GM18867 (cell line): ENCODE data around the gene PDK1.
A peak's percentile ranks its signal among the peaks of the same experiment; 100 is the strongest.

Experiments
- ATAC-seq: cut with Tn5 transposase; IDR thresholded peaks from one replicate; pipeline ENCODE4 v1.9.1; 2021; ENCODE audit warnings: mild to moderate bottlenecking, moderate library complexity; ENCODE audit not compliant: unreplicated experiment

The PDK1 gene

DNA sequence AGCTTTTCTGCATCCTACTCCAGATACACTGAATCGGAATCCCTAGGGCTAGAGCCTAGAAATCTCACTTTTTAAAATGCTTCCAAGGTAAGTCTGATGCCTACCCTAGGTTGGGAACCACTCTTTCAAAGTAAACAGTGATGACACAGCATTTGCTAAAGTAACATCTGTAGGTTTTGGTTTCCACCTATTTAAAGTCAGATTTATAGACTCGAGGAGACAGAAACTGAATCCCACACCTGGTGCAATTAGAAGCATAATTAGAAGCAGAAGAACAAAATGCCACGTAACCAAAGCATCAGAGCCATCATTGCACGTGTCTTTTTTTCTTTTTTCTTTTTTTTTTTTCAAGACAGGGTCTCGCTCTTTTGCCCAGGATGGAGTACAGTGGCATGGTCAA is 40.9 kb downstream of the PDK1 start:
- ATAC-seq: peak; percentile 86

- ATAC-seq: peak; percentile 2
Observed at GRCh38 chr2:172597176-172597842, 41.4 kb downstream of the PDK1 start.

GRCh38 chr2:172599947-172600346 is 44.1 kb downstream of the PDK1 start:
- ATAC-seq: no peak

- ATAC-seq: no peak
Observed at GRCh38 chr2:172600557-172601008, 44.7 kb downstream of the PDK1 start.

DNA sequence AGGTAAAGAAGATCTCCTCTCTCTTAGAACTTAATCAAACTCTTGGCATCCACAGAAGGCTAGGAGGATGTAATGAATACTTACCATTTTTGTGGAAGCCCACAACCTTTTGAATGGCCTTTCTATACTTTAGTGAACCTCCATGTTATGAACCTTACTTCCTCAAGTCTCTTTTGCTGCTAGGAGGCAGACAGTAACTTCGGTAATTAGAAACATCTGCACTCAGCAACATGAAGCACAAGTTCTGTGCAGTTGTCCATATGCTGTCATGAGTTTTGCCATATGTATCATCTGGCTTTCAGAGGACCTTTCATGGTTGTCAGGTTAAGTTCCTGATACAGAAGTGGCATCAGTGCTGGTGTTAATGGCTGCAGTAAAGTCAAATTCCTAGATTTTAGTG is 50.4 kb downstream of the PDK1 start:
- ATAC-seq: no peak

GRCh38 chr2:172607379-172607928 is 51.6 kb downstream of the PDK1 start:
- ATAC-seq: no peak

DNA sequence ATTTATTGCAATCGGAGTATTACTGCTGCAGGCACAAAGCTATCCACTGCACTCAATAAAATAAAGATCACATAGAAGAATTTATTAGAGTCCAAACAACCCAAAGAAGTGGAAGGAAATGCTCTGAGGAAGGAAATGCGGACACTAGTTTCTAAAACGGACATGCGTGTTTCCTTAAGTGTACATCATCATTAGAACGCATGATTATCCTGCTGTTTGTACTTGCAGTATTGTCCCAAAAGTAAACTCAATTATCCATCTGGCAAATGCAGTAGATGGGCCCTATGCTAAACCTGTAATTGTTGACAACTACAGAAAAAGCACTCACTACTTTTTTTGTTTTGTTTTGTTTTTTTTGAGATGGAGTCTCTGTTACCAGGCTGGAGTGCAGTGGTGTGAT is 53.6 kb downstream of the PDK1 start:
- ATAC-seq: no peak

- ATAC-seq: no peak
Observed at GRCh38 chr2:172612051-172612450, 56.2 kb downstream of the PDK1 start.

DNA sequence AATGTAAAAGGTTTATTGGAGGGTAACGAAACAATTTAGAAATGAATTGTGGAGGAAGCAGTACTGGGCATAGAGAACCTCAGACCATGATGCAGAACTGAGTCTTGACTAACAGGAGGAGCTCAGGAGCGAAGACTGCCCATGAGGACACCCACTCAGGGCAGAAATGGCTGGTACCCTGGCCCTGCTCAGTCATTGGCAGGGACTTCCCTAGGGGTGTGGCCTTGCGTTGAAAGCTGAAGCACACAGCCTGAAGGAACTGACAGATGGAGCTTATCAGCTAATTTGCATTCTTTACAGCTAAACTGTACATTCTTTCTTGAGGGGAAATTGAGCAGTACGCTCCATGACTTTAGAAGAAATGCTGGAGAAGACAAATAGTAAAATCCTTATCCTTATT is 57.1 kb downstream of the PDK1 start:
- no peak for ATAC-seq

- ATAC-seq: no peak
Observed at GRCh38 chr2:172613615-172614231, 57.8 kb downstream of the PDK1 start.

- ATAC-seq: no peak
Observed at GRCh38 chr2:172614932-172615331, 59.0 kb downstream of the PDK1 start.

DNA sequence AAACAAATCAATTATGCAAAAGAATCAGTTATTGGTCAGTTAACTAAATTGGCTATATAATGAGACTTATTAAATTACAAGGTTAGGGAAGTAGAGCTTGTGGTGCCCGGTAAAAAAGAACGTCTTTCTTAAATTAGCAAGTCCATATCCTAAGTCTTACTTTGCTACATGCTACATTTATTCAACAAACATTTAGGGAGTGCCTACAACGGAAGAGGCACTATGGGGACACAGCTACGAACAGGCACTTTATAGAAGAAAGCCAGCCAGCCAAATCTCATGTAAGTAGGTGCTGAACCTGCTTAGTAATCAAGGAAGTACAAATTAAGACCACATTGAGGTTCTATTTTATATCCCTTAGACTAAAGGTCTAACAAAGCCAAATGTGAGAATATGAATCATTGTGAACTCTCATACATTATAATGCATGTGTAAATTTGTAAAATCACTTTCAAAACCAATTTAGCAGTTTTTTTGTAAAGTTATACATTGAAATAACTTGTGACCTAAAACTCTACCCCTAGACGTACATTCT is 59.9 kb downstream of the PDK1 start:
- ATAC-seq: no peak

GRCh38 chr2:172617115-172617514 is 61.2 kb downstream of the PDK1 start:
- no peak for ATAC-seq

DNA sequence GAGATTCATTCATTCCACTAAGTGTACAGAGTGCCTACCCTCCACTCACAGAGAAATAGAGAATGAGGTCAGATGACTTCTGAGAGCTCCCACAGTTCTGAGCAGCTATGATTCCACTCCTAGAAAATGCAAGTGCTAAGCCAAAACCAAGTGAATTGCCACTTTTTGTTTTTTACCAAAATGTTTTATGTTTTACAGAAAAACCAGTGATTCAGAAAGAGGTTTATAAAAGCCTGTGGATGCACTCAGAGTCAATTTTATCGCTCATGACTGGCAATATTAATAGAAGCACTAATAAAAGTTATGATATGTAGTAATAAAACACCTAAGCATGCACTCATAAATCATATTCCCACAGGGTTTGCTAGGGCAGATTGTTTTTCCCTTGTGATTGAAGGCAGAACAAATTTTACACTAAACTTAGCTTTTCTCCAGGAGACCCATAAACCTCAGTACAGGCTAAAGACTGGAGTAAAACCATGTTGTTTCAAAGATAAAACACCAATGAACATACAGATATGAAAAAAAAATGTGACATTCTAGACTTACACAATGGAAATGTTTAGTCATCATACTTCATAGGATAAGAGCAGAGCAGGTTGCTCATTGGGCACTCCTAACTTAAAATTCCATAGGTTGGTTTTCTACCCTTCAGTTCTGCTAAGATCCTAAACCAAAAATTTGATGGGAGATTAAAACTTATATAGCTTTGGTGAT is 67.5 kb downstream of the PDK1 start:
- no peak for ATAC-seq

DNA sequence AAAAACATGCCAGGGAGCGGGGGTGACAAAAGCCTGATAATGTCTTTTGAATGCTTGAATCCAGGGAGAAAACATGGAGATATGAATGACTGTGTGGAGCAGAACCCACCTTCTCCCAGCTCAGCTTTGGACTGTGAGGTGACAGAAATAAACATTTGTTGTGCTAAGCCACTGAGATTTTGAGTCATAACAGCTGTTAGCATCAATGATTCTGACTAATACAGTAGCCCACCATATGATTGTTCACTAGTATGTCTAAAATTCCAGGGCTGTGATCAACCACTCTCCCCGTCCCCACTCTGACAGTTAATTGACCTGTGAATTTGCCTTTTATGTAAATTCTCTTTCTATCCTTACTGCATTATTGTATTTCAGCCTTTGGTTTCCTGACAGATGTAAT is 69.1 kb downstream of the PDK1 start:
- ATAC-seq: no peak

- no peak for ATAC-seq
Observed at GRCh38 chr2:172627181-172627580, 71.3 kb downstream of the PDK1 start.

- no peak for ATAC-seq
Observed at GRCh38 chr2:172628085-172628484, 72.2 kb downstream of the PDK1 start.

DNA sequence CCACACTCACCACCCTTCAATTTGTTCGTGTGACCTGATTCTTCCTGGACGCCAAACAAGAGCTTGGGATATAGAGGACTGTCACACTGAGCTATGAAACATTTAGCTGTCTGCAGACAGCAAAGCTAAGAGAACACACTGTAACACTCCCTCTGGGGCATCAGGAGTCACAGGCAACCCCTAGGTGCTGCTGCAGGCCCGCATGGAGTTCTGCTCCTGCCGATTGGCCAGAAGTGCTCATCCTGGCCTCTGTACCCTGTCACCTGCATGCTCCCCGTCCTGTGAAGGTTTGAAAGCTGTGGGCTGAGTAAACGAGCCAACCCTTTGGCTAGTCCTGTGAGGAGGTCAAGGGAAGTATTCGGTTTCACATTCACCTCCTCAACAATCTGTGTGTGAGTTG is 73.7 kb downstream of the PDK1 start:
- no peak for ATAC-seq

DNA sequence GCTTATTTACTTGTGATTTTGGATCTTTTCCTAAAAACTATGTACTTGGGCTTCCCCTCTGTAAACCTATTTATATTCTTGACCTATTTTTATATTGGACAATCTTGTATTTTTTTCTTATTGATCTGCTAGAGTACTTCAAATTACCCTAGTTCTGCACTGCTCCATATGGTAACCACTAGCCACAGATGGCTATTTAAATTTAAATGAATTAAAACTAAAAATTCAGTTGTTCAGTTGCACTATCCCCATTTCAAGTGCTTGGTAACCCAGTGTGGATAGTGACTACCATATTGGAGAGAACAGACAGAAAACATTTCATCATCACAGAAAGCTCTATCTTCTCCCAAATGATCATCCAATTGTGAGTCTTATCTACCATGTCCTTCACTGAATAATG is 74.3 kb downstream of the PDK1 start:
- no peak for ATAC-seq

GRCh38 chr2:172634477-172634876 is 78.6 kb downstream of the PDK1 start:
- no peak for ATAC-seq

- ATAC-seq: no peak
Observed at GRCh38 chr2:172635548-172635947, 79.7 kb downstream of the PDK1 start.

- ATAC-seq: no peak
Observed at GRCh38 chr2:172639256-172639655, 83.4 kb downstream of the PDK1 start.
